ENCODE measurements around the gene PCDH8.

DNA sequence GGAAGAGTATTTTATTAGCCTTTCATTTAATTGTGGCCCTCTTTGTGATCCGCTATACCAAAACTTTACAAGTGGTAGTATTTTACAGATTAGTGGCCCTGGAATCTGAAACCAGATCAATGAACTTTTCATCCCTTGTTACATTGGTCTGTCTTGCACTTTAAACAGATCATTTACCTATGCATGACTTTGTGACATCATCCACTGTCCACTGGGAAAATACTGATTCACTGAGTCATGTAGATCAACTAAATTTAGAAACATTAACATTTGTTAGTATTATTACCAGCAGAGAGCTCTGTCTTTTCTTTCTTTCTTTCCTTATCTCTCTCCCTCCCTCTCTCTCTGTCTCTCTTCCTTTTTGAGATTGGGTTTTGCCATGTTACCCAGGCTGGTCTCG, 17.5 kb downstream of the PCDH8 start:
- TF ChIP-seq, protein P1, sequence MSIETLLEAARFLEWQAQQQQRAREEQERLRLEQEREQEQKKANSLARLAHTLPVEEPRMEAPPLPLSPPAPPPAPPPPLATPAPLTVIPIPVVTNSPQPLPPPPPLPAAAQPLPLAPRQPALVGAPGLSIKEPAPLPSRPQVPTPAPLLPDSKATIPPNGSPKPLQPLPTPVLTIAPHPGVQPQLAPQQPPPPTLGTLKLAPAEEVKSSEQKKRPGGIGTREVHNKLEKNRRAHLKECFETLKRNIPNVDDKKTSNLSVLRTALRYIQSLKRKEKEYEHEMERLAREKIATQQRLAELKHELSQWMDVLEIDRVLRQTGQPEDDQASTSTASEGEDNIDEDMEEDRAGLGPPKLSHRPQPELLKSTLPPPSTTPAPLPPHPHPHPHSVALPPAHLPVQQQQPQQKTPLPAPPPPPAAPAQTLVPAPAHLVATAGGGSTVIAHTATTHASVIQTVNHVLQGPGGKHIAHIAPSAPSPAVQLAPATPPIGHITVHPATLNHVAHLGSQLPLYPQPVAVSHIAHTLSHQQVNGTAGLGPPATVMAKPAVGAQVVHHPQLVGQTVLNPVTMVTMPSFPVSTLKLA (IDR thresholded peaks at IDR 0.05), result no peak
- TF ChIP-seq ETV6 (CRISPR knock-in tag; conservative IDR thresholded peaks at IDR 0.05), result no peak
- TF ChIP-seq POLR2A (IDR thresholded peaks at IDR 0.05; ENCODE audit: insufficient read depth in 1 of 2, low read depth in 2 of 2, low read length in 2 of 2), result no peak
- no peak for TF ChIP-seq ZNF274 (CRISPR knock-in tag; IDR thresholded peaks at IDR 0.05)
- TF ChIP-seq KAT2B (IDR thresholded peaks at IDR 0.05; ENCODE audit: borderline replicate concordance, low read depth, low read length), result no peak
- no peak for TF ChIP-seq GABPB1 (CRISPR knock-in tag; IDR thresholded peaks at IDR 0.05)
- TF ChIP-seq, protein P2, sequence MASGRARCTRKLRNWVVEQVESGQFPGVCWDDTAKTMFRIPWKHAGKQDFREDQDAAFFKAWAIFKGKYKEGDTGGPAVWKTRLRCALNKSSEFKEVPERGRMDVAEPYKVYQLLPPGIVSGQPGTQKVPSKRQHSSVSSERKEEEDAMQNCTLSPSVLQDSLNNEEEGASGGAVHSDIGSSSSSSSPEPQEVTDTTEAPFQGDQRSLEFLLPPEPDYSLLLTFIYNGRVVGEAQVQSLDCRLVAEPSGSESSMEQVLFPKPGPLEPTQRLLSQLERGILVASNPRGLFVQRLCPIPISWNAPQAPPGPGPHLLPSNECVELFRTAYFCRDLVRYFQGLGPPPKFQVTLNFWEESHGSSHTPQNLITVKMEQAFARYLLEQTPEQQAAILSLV (CRISPR knock-in tag; IDR thresholded peaks at IDR 0.05; ENCODE audit: borderline replicate concordance), result no peak
- TF ChIP-seq EP300 (IDR thresholded peaks at IDR 0.05; ENCODE audit: low read depth in 2 of 2, low read length in 2 of 2), result no peak
- TF ChIP-seq EP300 (CRISPR knock-in tag; IDR thresholded peaks at IDR 0.05; ENCODE audit: borderline replicate concordance), result no peak
- TF ChIP-seq, protein P3, sequence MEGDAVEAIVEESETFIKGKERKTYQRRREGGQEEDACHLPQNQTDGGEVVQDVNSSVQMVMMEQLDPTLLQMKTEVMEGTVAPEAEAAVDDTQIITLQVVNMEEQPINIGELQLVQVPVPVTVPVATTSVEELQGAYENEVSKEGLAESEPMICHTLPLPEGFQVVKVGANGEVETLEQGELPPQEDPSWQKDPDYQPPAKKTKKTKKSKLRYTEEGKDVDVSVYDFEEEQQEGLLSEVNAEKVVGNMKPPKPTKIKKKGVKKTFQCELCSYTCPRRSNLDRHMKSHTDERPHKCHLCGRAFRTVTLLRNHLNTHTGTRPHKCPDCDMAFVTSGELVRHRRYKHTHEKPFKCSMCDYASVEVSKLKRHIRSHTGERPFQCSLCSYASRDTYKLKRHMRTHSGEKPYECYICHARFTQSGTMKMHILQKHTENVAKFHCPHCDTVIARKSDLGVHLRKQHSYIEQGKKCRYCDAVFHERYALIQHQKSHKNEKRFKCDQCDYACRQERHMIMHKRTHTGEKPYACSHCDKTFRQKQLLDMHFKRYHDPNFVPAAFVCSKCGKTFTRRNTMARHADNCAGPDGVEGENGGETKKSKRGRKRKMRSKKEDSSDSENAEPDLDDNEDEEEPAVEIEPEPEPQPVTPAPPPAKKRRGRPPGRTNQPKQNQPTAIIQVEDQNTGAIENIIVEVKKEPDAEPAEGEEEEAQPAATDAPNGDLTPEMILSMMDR (CRISPR knock-in tag; IDR thresholded peaks at IDR 0.05), result no peak
- no peak for TF ChIP-seq NKX3-1 (CRISPR knock-in tag; IDR thresholded peaks at IDR 0.05)
- TF ChIP-seq ARNT (IDR thresholded peaks at IDR 0.05), result no peak
- TF ChIP-seq POLR2AphosphoS5 (IDR thresholded peaks at IDR 0.05; ENCODE audit: low read depth, low read length), result no peak
